ENCODE results near the gene THSD7A. TPM values are rescaled to one million over a fixed set of nuclear protein-coding genes. Genes with fewer than 3 reads are reported as not detected.

Gene THSD7A
- total RNA-seq, 1 experiment from 2014 or later, result not detected

GRCh38 chr7:11472646-11473045 lies 359.4 kb downstream of the THSD7A start:
- Histone ChIP-seq H3K79me2 (ENCODE audit: low read length) (no peaks in the 10 kb centered on the region), H3K36me3 (ENCODE audit: insufficient read depth, low read length) (no peaks in the 10 kb centered on the region), H3K4me3 (ENCODE audit: low read length) (no peak overlapping the region), H2AFZ (ENCODE audit: low read length) (no peak overlapping the region), H3K4me2 (ENCODE audit: low read depth, low read length, poor library complexity, severe bottlenecking) (no peak overlapping the region), H3K4me1 (ENCODE audit: low read length) (no peaks in the 10 kb centered on the region), H3K27me3 (ENCODE audit: low read length) (no peaks in the 10 kb centered on the region), H3K9me2 (replicated peaks; ENCODE audit: insufficient read depth, low read length) (no peaks in the 10 kb centered on the region), H3K27ac (ENCODE audit: low read length) (no peak overlapping the region), H3K9me3 (ENCODE audit: low read length) (no peaks in the 10 kb centered on the region), H3K9ac (ENCODE audit: low read length) (no peak overlapping the region), H4K20me1 (ENCODE audit: insufficient read depth, low read depth, low read length) (no peaks in the 10 kb centered on the region)
- DNase-seq, result no peak

GRCh38 chr7:11471255-11471654 lies 360.7 kb downstream of the THSD7A start:
- Histone ChIP-seq H3K9me2 (replicated peaks; ENCODE audit: insufficient read depth, low read length) (no peaks in the 10 kb centered on the region), H3K4me3 (ENCODE audit: low read length) (no peak overlapping the region), H3K27me3 (ENCODE audit: low read length) (no peaks in the 10 kb centered on the region), H3K4me2 (ENCODE audit: low read depth, low read length, poor library complexity, severe bottlenecking) (no peak overlapping the region), H3K9me3 (ENCODE audit: low read length) (no peaks in the 10 kb centered on the region), H3K36me3 (ENCODE audit: insufficient read depth, low read length) (no peaks in the 10 kb centered on the region), H4K20me1 (ENCODE audit: insufficient read depth, low read depth, low read length) (no peaks in the 10 kb centered on the region), H3K9ac (ENCODE audit: low read length) (no peak overlapping the region), H3K4me1 (ENCODE audit: low read length) (no peaks in the 10 kb centered on the region), H3K79me2 (ENCODE audit: low read length) (no peaks in the 10 kb centered on the region), H3K27ac (ENCODE audit: low read length) (no peak overlapping the region), H2AFZ (ENCODE audit: low read length) (no peak overlapping the region)
- no peak for DNase-seq

GRCh38 chr7:11469028-11469745 lies 362.8 kb downstream of the THSD7A start:
- Histone ChIP-seq H3K9me3 (ENCODE audit: low read length) (no peaks in the 10 kb centered on the region), H3K4me3 (ENCODE audit: low read length) (no peak overlapping the region), H3K9me2 (replicated peaks; ENCODE audit: insufficient read depth, low read length) (no peaks in the 10 kb centered on the region), H3K4me2 (ENCODE audit: low read depth, low read length, poor library complexity, severe bottlenecking) (no peak overlapping the region), H3K36me3 (ENCODE audit: insufficient read depth, low read length) (no peaks in the 10 kb centered on the region), H3K27me3 (ENCODE audit: low read length) (no peaks in the 10 kb centered on the region), H4K20me1 (ENCODE audit: insufficient read depth, low read depth, low read length) (no peaks in the 10 kb centered on the region), H3K9ac (ENCODE audit: low read length) (no peak overlapping the region), H3K27ac (ENCODE audit: low read length) (no peak overlapping the region), H2AFZ (ENCODE audit: low read length) (no peak overlapping the region), H3K79me2 (ENCODE audit: low read length) (no peaks in the 10 kb centered on the region), H3K4me1 (ENCODE audit: low read length) (no peaks in the 10 kb centered on the region)
- no peak for DNase-seq

GRCh38 chr7:11466517-11467105 lies 365.4 kb downstream of the THSD7A start:
- H4K20me1 ChIP-seq (ENCODE audit: insufficient read depth, low read depth, low read length), result no peaks in the 10 kb centered on the region
- H3K4me3 ChIP-seq (ENCODE audit: low read length), result no peak overlapping the region
- H3K9me3 ChIP-seq (ENCODE audit: low read length), result no peaks in the 10 kb centered on the region
- no peak overlapping the region for H3K4me2 ChIP-seq (ENCODE audit: low read depth, low read length, poor library complexity, severe bottlenecking)
- H2AFZ ChIP-seq (ENCODE audit: low read length), result no peak overlapping the region
- H3K9ac ChIP-seq (ENCODE audit: low read length), result no peak overlapping the region
- H3K36me3 ChIP-seq (ENCODE audit: insufficient read depth, low read length), result no peaks in the 10 kb centered on the region
- DNase-seq, result no peak
- H3K9me2 ChIP-seq (replicated peaks; ENCODE audit: insufficient read depth, low read length), result no peaks in the 10 kb centered on the region
- H3K27me3 ChIP-seq (ENCODE audit: low read length), result no peaks in the 10 kb centered on the region
- no peak overlapping the region for H3K27ac ChIP-seq (ENCODE audit: low read length)
- no peaks in the 10 kb centered on the region for H3K79me2 ChIP-seq (ENCODE audit: low read length)
- no peaks in the 10 kb centered on the region for H3K4me1 ChIP-seq (ENCODE audit: low read length)

GRCh38 chr7:11464624-11465023 lies 367.4 kb downstream of the THSD7A start:
- Histone ChIP-seq H3K4me3 (ENCODE audit: low read length) (no peak overlapping the region), H3K27me3 (ENCODE audit: low read length) (no peaks in the 10 kb centered on the region), H3K4me1 (ENCODE audit: low read length) (no peaks in the 10 kb centered on the region), H3K4me2 (ENCODE audit: low read depth, low read length, poor library complexity, severe bottlenecking) (no peak overlapping the region), H2AFZ (ENCODE audit: low read length) (no peak overlapping the region), H4K20me1 (ENCODE audit: insufficient read depth, low read depth, low read length) (no peaks in the 10 kb centered on the region), H3K9me3 (ENCODE audit: low read length) (no peaks in the 10 kb centered on the region), H3K79me2 (ENCODE audit: low read length) (no peaks in the 10 kb centered on the region), H3K36me3 (ENCODE audit: insufficient read depth, low read length) (no peaks in the 10 kb centered on the region), H3K9ac (ENCODE audit: low read length) (no peak overlapping the region), H3K27ac (ENCODE audit: low read length) (no peak overlapping the region), H3K9me2 (replicated peaks; ENCODE audit: insufficient read depth, low read length) (no peaks in the 10 kb centered on the region)
- no peak for DNase-seq

GRCh38 chr7:11461946-11462345 lies 370.1 kb downstream of the THSD7A start:
- H3K79me2 ChIP-seq (ENCODE audit: low read length), result no peaks in the 10 kb centered on the region
- H3K27ac ChIP-seq (ENCODE audit: low read length), result no peak overlapping the region
- no peak overlapping the region for H3K4me3 ChIP-seq (ENCODE audit: low read length)
- DNase-seq, result no peak
- no peaks in the 10 kb centered on the region for H3K36me3 ChIP-seq (ENCODE audit: insufficient read depth, low read length)
- H3K9me2 ChIP-seq (replicated peaks; ENCODE audit: insufficient read depth, low read length), result no peaks in the 10 kb centered on the region
- H3K9ac ChIP-seq (ENCODE audit: low read length), result no peak overlapping the region
- H4K20me1 ChIP-seq (ENCODE audit: insufficient read depth, low read depth, low read length), result no peaks in the 10 kb centered on the region
- no peak overlapping the region for H3K4me2 ChIP-seq (ENCODE audit: low read depth, low read length, poor library complexity, severe bottlenecking)
- H3K9me3 ChIP-seq (ENCODE audit: low read length), result no peaks in the 10 kb centered on the region
- no peak overlapping the region for H2AFZ ChIP-seq (ENCODE audit: low read length)
- no peaks in the 10 kb centered on the region for H3K27me3 ChIP-seq (ENCODE audit: low read length)
- H3K4me1 ChIP-seq (ENCODE audit: low read length), result peaks cover 5% of the 10 kb centered on the region

- Histone ChIP-seq H3K36me3 (ENCODE audit: insufficient read depth, low read length) (no peaks in the 10 kb centered on the region), H3K4me1 (ENCODE audit: low read length) (peaks cover 5% of the 10 kb centered on the region), H3K4me3 (ENCODE audit: low read length) (no peak overlapping the region), H3K79me2 (ENCODE audit: low read length) (no peaks in the 10 kb centered on the region), H3K9ac (ENCODE audit: low read length) (no peak overlapping the region), H3K4me2 (ENCODE audit: low read depth, low read length, poor library complexity, severe bottlenecking) (no peak overlapping the region), H3K27me3 (ENCODE audit: low read length) (no peaks in the 10 kb centered on the region), H3K9me3 (ENCODE audit: low read length) (no peaks in the 10 kb centered on the region), H3K27ac (ENCODE audit: low read length) (no peak overlapping the region), H2AFZ (ENCODE audit: low read length) (no peak overlapping the region), H3K9me2 (replicated peaks; ENCODE audit: insufficient read depth, low read length) (no peaks in the 10 kb centered on the region), H4K20me1 (ENCODE audit: insufficient read depth, low read depth, low read length) (no peaks in the 10 kb centered on the region)
- no peak for DNase-seq
These were observed 373.1 kb downstream of the THSD7A start for GRCh38 chr7:11458736-11459483.

- Histone ChIP-seq H3K79me2 (ENCODE audit: low read length) (no peaks in the 10 kb centered on the region), H3K27me3 (ENCODE audit: low read length) (no peaks in the 10 kb centered on the region), H3K4me3 (ENCODE audit: low read length) (no peak overlapping the region), H3K9ac (ENCODE audit: low read length) (no peak overlapping the region), H3K4me2 (ENCODE audit: low read depth, low read length, poor library complexity, severe bottlenecking) (no peak overlapping the region), H2AFZ (ENCODE audit: low read length) (no peak overlapping the region), H3K36me3 (ENCODE audit: insufficient read depth, low read length) (no peaks in the 10 kb centered on the region), H3K4me1 (ENCODE audit: low read length) (peaks cover 5% of the 10 kb centered on the region), H3K27ac (ENCODE audit: low read length) (no peak overlapping the region), H4K20me1 (ENCODE audit: insufficient read depth, low read depth, low read length) (no peaks in the 10 kb centered on the region), H3K9me3 (ENCODE audit: low read length) (no peaks in the 10 kb centered on the region), H3K9me2 (replicated peaks; ENCODE audit: insufficient read depth, low read length) (no peaks in the 10 kb centered on the region)
- no peak for DNase-seq
These were observed 374.6 kb downstream of the THSD7A start for GRCh38 chr7:11457419-11457818.
